IPS-NIHi11 (cell line): ENCODE measurements around the gene DUOXA2.
A peak's percentile ranks its signal among the peaks of the same experiment; 100 is the strongest.
"Not testable (repeated sequence)": the region's sequence is repeated elsewhere in the genome, so short reads cannot be mapped to it uniquely, and the experiment has no call there.

ENCODE experiments used
- DNase-seq: peaks from one replicate; pipeline ENCODE4 v3.0.0; 2012; ENCODE audit warnings: mixed read lengths, low spot score

DUOXA2 gene

GRCh38 chr15:45095661-45096060, 18.5 kb upstream of the DUOXA2 start:
- no peak for DNase-seq

DNA sequence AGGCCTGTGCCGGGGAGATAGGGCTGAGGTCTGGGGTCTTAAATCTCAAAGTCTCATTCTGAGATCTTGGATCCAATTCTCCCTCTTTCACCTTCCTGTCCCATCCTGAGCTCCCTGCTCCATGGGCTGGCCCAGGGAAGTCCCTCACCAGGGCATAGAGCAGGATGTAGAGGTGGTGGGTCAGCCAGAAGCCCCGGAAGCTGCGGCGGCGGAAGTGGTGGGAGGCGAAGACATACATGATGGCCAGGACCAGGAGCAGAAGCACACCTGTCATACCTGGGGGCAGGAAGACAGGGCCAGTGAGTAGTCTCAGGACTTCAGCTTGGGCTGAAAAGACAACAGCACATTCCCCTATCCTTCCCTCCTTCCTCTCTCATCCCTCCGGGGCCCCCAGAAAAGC, 16.7 kb upstream of the DUOXA2 start:
- no peak for DNase-seq

DNA sequence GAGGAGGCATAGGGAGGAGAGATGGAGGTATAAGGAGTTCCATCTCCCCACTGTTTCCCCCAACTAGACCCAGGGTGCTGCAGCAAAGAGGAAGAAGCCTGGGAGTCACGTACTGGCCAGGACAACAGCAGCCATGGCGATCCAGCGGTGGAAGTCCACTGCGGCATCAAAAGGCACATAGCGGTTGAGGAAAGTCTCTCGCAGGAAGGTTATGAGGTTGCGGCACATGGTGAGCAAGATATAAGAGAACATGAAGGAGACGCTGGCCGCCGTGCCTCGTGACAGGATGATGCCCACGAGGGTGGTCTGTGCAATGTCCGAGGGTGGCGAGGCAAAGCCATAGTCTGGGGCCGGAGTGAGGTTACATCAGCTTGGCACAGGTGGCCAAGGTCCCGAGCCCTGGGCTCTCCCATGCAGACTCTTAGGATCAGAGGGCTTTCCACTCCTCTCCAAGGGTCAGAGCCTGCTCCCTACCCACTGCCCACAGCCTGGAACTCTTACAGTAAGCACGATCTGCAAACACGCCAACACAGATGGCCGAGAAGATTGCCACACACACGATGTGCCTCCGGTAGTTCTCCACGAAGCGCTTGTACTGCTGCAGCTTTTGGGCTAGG, 14.5 kb upstream of the DUOXA2 start:
- DNase-seq: no peak

DNA sequence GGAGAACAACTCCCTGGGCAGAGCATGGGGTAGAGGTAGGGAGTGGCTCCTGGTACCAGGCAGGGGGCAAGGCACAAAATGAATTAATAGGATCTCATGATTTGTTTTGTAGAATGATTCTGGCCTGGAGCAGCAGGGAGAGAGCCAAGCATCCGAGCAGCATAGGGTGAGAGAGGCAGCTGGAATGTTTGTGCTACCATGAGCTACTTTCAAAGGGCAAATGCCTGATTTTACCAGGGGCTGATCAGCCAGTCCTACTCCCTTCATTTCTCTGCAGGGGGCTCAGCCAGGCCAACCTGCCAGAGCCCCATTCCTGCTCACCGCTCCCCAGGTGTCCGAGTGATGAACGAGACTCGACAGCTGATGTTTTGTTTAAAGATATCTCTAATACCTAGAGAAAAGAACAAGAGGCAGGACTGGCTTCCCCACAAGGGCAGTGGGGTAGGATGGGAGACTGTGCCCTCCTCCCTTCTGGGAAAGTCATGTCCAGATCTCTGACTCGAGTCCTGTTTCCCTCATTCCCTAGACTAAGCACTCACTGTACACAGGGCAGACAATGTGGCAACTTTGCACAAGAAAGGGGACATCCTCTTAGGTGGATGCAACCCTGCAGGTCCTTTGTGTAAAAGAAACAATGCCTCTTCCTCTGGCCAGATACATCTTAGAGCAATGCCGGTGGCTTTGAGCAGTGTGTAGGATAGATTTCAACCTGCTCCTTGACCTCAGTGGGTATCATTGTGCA, 13.1 kb upstream of the DUOXA2 start:
- peak; percentile 31 for DNase-seq

GRCh38 chr15:45101749-45102148, 12.4 kb upstream of the DUOXA2 start:
- no peak for DNase-seq

- no peak for DNase-seq
Observed at GRCh38 chr15:45102226-45102625, 11.9 kb upstream of the DUOXA2 start.

GRCh38 chr15:45104170-45104569, 10.0 kb upstream of the DUOXA2 start:
- not testable (repeated sequence) for DNase-seq

DNA sequence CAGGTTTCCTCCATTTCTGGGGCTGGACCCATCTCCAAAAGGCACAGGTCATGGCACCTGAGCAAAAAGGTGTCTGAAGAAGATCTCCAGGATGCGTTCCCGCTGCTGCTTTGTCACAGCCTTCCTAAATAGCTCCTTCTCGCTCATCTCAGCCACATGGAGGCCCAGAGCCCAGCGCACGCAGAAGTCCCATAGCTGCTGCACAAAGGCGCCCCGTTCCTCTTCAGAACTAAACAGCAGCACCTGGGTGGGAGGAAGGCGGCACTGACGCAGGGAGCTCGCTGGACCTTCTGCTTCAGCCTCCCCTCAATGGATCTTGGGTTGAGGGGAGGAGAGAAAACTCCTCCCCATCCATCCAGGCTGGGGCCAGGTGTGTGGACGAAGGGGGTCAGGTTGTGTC, 8.5 kb upstream of the DUOXA2 start:
- no peak for DNase-seq

- DNase-seq: no peak
Observed at GRCh38 chr15:45106002-45106790, 7.9 kb upstream of the DUOXA2 start.

DNA sequence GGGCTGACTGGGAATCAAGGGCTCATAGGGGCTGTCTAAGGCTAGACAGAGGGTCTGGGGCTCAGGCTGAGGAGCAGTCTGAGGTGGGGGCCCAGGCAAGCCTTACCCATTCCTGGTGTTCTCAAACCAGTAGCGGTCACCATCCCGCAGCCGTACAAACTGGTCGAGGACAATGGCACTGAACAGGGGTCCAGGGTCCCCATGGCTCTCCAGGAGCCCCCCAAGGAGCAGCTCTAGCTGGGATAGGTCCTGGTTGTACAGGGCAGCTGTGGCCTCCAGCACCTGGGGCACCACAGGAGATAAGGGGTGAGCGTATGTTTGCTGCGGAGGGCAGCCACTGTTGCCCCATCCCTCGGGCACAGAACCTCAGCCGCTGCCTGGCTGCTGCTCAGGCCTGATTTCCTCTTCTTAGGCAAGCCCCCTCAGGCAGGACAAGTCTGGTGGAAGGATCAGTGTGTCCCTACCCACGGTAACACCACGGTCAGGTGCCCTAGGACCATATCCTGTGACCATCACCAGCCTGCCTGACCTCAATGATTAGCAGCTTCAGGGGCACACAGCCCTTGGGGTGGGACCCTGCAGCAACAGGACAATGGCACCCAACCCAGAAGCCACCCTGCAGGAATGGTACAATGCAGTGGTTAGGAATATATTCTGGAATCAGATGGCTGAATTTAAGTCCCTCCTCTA, 6.0 kb upstream of the DUOXA2 start:
- DNase-seq: no peak

- DNase-seq: peak; percentile 42
Observed at GRCh38 chr15:45110256-45110820, 3.8 kb upstream of the DUOXA2 start.

DNA sequence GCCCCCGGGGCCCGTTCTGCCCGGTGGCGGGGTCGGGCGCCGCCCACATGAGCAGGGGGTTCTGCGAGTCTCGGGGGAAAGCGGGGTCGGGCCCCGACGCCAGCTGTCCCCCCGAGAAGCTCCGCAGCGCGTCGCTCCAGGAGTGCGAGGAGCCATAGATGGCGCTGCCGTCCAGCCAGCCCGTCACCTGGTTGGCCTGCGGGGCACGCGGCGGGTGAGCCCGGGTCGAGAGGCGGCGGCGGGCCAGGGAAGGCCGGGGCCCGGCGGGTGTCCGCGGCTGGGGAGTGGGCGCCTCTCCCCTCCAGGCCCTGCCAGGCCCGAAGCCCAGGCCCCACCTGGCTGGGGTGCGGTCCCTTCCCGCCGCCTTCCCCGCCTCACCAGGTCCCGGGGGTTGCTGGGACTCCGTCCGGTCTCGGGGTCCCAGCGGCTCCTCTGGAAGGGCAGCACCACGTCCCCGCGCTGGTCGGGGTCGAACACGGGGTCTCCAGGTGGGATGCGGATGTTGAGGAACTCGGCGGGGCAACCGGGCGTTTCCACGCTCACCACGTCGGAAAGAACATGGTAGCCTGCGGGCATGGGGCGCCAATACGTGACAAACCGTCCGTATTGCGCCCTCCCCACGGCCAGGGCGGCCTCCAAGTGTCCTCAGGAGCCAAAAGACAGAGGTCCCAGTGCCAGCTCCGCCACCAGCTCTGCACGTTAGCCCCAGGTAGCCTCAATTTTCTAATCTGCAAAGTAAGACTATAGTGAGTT, 2.6 kb upstream of the DUOXA2 start:
- DNase-seq: no peak

DNA sequence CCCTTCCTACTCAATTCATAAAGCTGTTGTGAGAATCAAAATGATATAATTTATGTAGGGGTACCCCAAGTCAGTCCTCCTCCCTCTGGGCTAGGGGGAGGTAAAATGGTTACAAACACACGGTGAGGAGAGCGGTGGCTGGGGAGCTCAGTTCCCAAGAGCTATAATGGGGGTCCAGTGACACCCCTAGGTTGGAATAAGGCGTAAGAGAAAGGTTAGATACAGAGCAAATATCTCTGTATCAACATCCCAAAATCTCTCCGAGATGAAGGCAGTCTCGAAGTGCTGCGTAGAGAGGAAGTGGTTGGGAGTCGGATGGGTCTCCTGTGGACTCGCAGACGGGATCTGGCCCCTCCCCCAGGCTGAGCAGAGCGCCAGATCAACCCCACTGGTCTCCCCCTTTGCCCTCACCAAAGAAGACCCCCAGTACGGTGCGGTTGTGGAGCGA, 2.0 kb upstream of the DUOXA2 start:
- no peak for DNase-seq

DNA sequence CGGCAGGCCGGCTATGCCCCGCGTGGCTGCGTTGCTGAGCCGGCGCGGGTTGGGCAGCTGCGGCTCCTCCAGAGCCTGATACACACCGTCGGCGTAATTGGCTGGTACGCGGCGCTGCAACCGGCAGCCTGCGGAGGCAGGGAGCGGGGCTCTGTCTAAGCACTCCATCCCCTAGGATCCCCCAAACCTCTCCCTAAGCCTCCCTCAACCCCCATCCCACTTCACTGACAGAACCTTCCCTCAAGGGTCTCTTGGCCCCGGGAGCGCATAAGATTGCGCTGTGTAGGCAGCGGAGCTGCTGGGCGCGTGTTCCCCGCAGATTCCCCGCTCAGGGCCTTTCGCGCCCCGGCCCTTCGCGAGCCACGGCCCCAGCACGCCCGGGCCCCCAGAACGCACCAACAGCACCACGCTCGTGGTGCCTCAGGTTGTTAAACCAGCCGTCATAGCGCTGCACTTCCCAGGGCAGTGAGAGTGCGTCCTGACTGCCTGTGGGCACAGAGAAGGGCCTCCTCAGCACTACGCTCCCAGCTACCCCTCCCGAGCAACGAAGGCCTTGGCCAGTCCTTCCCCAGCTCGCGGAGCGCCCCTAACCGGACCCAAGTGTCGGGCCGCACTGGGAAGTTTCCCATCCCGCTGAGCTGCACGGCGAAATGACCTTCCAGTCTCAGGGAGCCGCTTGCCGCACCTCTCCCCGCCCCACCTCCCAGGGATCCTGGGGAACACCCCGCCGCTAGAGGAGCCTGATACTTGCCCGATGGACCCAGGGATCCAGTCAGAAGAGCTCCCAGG, 1.3 kb upstream of the DUOXA2 start:
- peak; percentile 60 for DNase-seq

GRCh38 chr15:45113380-45113990, 641 bp upstream of the DUOXA2 start:
- no peak for DNase-seq

DNA sequence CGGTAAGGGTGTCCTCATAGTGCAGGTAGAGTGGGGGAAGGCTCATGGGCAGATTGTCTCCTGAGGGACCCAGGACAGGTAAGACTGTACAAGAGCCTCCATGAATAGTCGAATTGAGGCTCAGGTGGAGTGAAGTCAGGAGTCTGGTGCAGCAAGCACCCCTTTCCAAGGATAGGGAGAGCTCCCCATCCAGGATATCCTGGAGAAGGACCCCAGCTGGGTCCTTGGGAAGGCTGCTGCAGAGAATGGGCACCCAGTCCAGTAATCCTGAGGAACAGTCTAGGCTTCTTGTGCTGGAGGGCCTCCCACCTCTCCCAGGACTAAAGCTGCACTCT, 592 bp downstream of the DUOXA2 start:
- no peak for DNase-seq

DNA sequence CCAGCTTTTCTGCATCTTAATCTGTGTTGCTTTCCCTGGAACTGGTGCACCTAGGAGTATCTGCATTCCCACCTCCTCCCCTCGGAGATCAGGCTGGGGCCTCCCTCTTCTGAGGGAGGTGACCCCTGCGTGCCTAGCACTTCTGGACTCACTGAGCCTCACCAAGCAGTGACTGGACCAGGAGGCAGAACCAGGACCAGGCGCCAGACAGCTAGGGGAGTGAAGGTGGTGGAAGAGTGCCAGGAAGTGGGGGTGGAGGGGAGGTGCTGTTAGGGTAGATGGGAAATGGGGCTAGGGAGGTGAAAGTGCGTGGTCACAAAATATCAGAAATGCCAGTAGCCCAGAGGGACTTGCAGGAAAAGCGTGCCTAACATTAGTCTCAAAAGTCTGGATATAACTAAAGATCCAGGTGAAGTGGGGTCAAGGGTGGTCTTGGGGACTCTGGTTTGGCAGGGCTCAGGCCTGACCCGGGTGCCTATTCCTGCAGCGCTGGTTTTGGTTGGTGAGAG, 1.2 kb downstream of the DUOXA2 start:
- no peak for DNase-seq

DNA sequence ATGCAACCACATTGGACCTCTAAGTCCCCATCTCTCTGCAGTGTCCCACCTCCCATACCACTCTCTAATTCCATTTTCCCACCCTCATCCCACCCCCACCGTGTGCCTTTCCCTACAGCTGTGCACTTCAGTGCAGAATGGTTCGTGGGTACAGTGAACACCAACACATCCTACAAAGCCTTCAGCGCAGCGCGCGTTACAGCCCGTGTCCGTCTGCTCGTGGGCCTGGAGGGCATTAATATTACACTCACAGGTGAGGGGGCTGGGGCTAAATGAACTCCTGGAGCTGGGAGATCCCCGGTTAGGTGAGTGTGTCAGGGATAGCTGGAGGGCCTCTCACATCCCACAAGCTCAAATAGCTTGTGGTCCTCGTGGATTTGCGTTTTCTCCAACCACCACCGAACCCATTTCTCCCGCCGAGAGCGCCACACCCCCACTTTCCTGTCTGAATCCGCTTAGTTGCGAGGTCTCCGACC, 1.9 kb downstream of the DUOXA2 start:
- DNase-seq: no peak

GRCh38 chr15:45116482-45117307, 2.6 kb downstream of the DUOXA2 start:
- DNase-seq: no peak
